ENCODE data around the gene GLG1. TPM values are rescaled to one million over a fixed set of nuclear protein-coding genes. Genes with fewer than 3 reads are reported as not detected.
A peak's percentile ranks its signal among the peaks of the same experiment; 100 is the strongest.
"Not testable (repeated sequence)": the region's sequence is repeated elsewhere in the genome, so short reads cannot be mapped to it uniquely, and the experiment has no call there.

GLG1 gene
- total RNA-seq, 1 donor from 2014 or later = 276 TPM

DNA sequence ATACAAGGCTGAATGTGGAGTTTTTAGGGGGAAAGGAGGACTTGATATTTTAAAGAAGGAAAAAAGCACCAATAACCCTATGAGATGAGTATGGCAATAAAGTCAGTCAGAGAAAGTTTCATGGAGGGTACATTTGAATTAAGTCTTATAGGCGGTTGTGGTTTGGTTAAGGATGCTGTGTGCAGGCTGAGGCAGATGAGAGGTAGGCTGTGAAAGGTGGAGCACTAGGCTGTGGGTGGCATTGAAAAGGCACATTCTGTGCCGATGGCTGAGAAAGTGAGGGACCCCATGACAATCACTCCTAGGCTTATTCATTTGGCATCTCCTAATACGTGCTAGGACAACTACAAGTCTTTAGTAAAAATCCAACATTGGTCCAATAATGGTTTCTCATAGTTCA, 68.1 kb downstream of the GLG1 start:
- H3K4me1 Mint-ChIP-seq (ENCODE audit: low read depth) = peaks cover 10% of the 10 kb centered on the region
- not testable (repeated sequence) for H3K27ac Mint-ChIP-seq (ENCODE audit: unreplicated experiment); H3K27me3 Mint-ChIP-seq (ENCODE audit: low read depth); H3K9me3 Mint-ChIP-seq (ENCODE audit: low read depth); H3K36me3 Mint-ChIP-seq (ENCODE audit: low read depth); H3K4me3 Mint-ChIP-seq (ENCODE audit: unreplicated experiment); DNase-seq (ENCODE audit: low spot score)

DNA sequence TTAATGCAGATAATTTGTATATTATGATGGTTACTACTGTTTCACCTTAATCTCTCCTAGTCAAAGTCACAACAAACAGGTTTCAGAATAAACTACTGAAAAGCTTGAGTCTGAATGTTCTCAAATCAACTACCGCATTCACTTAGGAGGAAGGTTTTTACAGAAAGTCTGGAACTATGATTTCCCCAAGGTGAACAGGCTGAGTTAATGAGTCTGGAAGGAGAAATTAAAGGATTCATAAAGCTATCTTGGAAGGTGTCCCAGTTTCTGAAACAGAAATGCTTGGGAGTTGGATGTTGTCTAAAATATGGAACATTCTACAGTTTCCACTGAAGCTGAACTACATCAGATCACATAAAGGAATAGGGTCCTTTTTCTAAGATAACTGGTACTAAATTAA, 69.2 kb downstream of the GLG1 start:
- not testable (repeated sequence) for H3K36me3 Mint-ChIP-seq (ENCODE audit: low read depth); H3K27ac Mint-ChIP-seq (ENCODE audit: unreplicated experiment); H3K27me3 Mint-ChIP-seq (ENCODE audit: low read depth)

DNA sequence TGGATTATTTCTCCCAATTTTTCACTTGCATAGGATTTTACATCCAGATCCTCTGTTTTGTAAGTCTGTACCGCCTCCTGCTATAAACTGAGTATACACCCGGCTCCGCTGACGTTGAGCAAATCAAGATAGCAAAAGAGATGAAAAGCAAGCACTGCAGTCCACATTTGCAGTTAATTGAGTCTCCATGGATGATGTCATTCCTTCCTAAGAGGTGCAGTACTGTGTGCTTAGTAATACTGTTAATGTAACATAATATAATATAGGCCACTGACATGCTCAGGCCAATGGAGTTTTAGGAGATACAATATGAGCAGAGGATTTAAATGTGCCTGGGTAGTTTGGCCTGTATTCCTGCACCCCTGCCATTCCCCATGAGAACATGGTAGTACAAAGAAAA, 72.3 kb downstream of the GLG1 start:
- H3K27ac Mint-ChIP-seq (ENCODE audit: unreplicated experiment); DNase-seq (ENCODE audit: low spot score); H3K4me3 Mint-ChIP-seq (ENCODE audit: unreplicated experiment); H3K36me3 Mint-ChIP-seq (ENCODE audit: low read depth); H3K9me3 Mint-ChIP-seq (ENCODE audit: low read depth); H3K27me3 Mint-ChIP-seq (ENCODE audit: low read depth): not testable (repeated sequence)
- H3K4me1 Mint-ChIP-seq (ENCODE audit: low read depth) = peaks cover 10% of the 10 kb centered on the region

More for the DNA sequence above, 69.2 kb downstream of the GLG1 start:
- not testable (repeated sequence) for DNase-seq (ENCODE audit: low spot score); H3K9me3 Mint-ChIP-seq (ENCODE audit: low read depth); H3K4me3 Mint-ChIP-seq (ENCODE audit: unreplicated experiment)
- peaks cover 10% of the 10 kb centered on the region for H3K4me1 Mint-ChIP-seq (ENCODE audit: low read depth)

DNA sequence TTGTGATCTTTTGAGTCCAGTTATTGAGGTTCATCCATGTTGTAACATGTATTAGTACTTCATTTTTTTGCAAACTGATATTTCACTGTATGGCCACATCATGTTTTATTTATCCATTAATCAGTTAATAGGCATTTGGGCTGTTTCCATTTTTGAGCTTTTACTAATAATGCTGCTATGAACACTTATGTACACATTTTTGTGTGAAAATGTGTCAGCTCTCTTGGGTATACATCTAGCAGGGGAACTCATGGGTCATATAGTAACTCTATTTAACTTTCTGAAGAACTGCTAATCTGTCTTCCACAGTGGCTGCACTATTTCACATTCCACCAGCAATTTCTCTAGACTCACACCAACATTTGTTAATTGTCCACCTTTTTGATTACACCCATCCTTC, 82.0 kb downstream of the GLG1 start:
- Mint-ChIP-seq H3K27ac (ENCODE audit: unreplicated experiment) (peak overlapping the region; percentile 14), H3K4me3 (ENCODE audit: unreplicated experiment) (no peak overlapping the region), H3K36me3 (ENCODE audit: low read depth) (peaks cover 6% of the 10 kb centered on the region), H3K9me3 (ENCODE audit: low read depth) (no peaks in the 10 kb centered on the region), H3K4me1 (ENCODE audit: low read depth) (peaks cover 29% of the 10 kb centered on the region), H3K27me3 (ENCODE audit: low read depth) (no peaks in the 10 kb centered on the region)
- TF ChIP-seq, protein P1, sequence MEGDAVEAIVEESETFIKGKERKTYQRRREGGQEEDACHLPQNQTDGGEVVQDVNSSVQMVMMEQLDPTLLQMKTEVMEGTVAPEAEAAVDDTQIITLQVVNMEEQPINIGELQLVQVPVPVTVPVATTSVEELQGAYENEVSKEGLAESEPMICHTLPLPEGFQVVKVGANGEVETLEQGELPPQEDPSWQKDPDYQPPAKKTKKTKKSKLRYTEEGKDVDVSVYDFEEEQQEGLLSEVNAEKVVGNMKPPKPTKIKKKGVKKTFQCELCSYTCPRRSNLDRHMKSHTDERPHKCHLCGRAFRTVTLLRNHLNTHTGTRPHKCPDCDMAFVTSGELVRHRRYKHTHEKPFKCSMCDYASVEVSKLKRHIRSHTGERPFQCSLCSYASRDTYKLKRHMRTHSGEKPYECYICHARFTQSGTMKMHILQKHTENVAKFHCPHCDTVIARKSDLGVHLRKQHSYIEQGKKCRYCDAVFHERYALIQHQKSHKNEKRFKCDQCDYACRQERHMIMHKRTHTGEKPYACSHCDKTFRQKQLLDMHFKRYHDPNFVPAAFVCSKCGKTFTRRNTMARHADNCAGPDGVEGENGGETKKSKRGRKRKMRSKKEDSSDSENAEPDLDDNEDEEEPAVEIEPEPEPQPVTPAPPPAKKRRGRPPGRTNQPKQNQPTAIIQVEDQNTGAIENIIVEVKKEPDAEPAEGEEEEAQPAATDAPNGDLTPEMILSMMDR (IDR thresholded peaks at IDR 0.05) = no peak
- no peak for DNase-seq (ENCODE audit: low spot score)

DNA sequence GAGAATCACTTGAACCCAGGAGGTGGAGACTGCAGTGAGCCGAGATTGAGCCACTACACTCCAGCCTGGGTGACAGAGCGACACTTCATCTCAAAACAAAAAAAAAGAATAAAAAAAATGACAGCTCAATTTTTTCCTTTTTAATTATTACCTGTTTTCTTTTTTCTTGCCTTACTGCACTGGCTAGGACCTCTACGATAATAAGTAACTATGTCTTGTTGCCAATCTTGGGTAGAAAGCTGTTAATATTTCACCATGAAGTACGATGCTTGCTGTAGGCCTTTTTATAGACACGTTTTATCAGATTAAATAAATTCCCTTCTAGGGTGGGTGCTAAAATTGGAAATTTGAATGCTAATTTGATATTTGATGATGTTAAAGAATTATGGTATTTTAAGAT, 82.8 kb downstream of the GLG1 start:
- TF ChIP-seq, protein P1 (IDR thresholded peaks at IDR 0.05) = no peak
- Mint-ChIP-seq H3K27me3 (ENCODE audit: low read depth) (no peaks in the 10 kb centered on the region), H3K4me3 (ENCODE audit: unreplicated experiment) (no peak overlapping the region), H3K27ac (ENCODE audit: unreplicated experiment) (no peak overlapping the region), H3K4me1 (ENCODE audit: low read depth) (peaks cover 33% of the 10 kb centered on the region), H3K36me3 (ENCODE audit: low read depth) (peaks cover 9% of the 10 kb centered on the region), H3K9me3 (ENCODE audit: low read depth) (no peaks in the 10 kb centered on the region)
- DNase-seq (ENCODE audit: low spot score) = no peak

DNA sequence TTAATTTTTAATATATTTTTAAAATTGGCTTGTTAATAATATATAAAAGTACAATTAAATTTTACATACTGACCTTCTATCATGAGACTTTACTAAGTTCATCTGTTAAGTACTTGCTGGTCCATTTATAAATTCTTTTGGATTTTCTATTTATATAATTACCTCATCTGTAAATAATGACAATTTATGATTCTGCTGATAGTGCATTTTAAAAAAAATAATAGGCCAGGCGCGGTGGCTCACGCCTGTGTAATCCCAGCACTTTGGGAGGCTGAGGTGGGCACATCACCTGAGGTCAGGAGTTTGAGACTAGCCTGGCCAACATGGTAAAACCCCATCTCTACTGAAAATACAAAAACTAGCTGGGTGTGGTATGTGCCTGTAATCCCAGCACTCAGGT, 83.2 kb downstream of the GLG1 start:
- H3K4me3 Mint-ChIP-seq (ENCODE audit: unreplicated experiment); H3K27ac Mint-ChIP-seq (ENCODE audit: unreplicated experiment); DNase-seq (ENCODE audit: low spot score); H3K27me3 Mint-ChIP-seq (ENCODE audit: low read depth); H3K9me3 Mint-ChIP-seq (ENCODE audit: low read depth); H3K36me3 Mint-ChIP-seq (ENCODE audit: low read depth): not testable (repeated sequence)
- H3K4me1 Mint-ChIP-seq (ENCODE audit: low read depth) = peaks cover 33% of the 10 kb centered on the region

DNA sequence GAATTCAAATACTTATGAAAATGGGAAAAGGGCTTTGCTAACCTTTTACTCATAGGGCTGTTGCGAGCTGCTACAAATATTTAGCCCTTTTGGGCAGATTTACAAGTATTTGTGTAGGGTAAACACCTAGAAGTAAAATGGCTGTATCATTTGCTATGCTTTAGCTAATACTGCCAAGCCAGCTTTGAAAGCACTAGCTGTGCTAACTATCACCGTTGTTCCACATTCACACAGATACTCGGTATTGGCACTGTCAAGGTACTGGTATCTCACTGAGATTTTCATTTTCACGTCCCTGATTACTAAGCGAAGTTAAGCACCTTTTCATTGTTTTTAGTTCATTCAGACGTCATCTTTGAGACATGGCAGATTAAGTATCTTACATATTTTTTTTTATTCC, 84.8 kb downstream of the GLG1 start:
- peaks cover 9% of the 10 kb centered on the region for H3K36me3 Mint-ChIP-seq (ENCODE audit: low read depth)
- DNase-seq (ENCODE audit: low spot score) = no peak
- H3K9me3 Mint-ChIP-seq (ENCODE audit: low read depth) = no peaks in the 10 kb centered on the region
- H3K4me3 Mint-ChIP-seq (ENCODE audit: unreplicated experiment) = no peak overlapping the region
- H3K27ac Mint-ChIP-seq (ENCODE audit: unreplicated experiment) = no peak overlapping the region
- H3K27me3 Mint-ChIP-seq (ENCODE audit: low read depth) = no peaks in the 10 kb centered on the region
- H3K4me1 Mint-ChIP-seq (ENCODE audit: low read depth) = peaks cover 33% of the 10 kb centered on the region
- TF ChIP-seq, protein P1 (IDR thresholded peaks at IDR 0.05) = no peak
